HS-27A (cell line): Measurements from ENCODE around the gene PPFIA4.

Source experiments
- DNase-seq: peaks from one replicate; pipeline ENCODE4 v3.0.0-alpha.2; 2012; ENCODE audit warnings: low read depth, missing footprints

PPFIA4 gene

GRCh38 chr1:203040513-203041275 lies 14.4 kb downstream of the PPFIA4 start:
- DNase-seq, result no peak

- no peak for DNase-seq
Measured at GRCh38 chr1:203041351-203041932, 15.2 kb downstream of the PPFIA4 start.

- no peak for DNase-seq
Measured at GRCh38 chr1:203043830-203044545, 17.7 kb downstream of the PPFIA4 start.

GRCh38 chr1:203044546-203045250 lies 18.4 kb downstream of the PPFIA4 start:
- DNase-seq, result no peak

- DNase-seq, result no peak
Measured at GRCh38 chr1:203045336-203045735, 19.0 kb downstream of the PPFIA4 start.

GRCh38 chr1:203045821-203046594 lies 19.7 kb downstream of the PPFIA4 start:
- DNase-seq, result no peak

GRCh38 chr1:203046984-203047630 lies 20.8 kb downstream of the PPFIA4 start:
- no peak for DNase-seq

GRCh38 chr1:203048086-203048485 lies 21.8 kb downstream of the PPFIA4 start:
- no peak for DNase-seq

- DNase-seq, result no peak
Measured at GRCh38 chr1:203048555-203049051, 22.3 kb downstream of the PPFIA4 start.

- no peak for DNase-seq
Measured at GRCh38 chr1:203049077-203049476, 22.8 kb downstream of the PPFIA4 start.

GRCh38 chr1:203049576-203050180 lies 23.4 kb downstream of the PPFIA4 start:
- DNase-seq, result no peak

GRCh38 chr1:203050826-203051225 lies 24.5 kb downstream of the PPFIA4 start:
- DNase-seq, result no peak

- DNase-seq, result no peak
Measured at GRCh38 chr1:203051841-203052324, 25.6 kb downstream of the PPFIA4 start.

- no peak for DNase-seq
Measured at GRCh38 chr1:203052601-203053000, 26.3 kb downstream of the PPFIA4 start.

GRCh38 chr1:203054184-203054583 lies 27.9 kb downstream of the PPFIA4 start:
- DNase-seq, result no peak

GRCh38 chr1:203054642-203055041 lies 28.4 kb downstream of the PPFIA4 start:
- DNase-seq, result no peak

GRCh38 chr1:203055161-203055799 lies 29.0 kb downstream of the PPFIA4 start:
- no peak for DNase-seq

- no peak for DNase-seq
Measured at GRCh38 chr1:203056012-203056411, 29.7 kb downstream of the PPFIA4 start.

GRCh38 chr1:203056516-203056915 lies 30.2 kb downstream of the PPFIA4 start:
- no peak for DNase-seq
